HUES6 (cell line): ENCODE results near the gene ANAPC13.
A peak's percentile ranks its signal among the peaks of the same experiment; 100 is the strongest.

Experiments used
- H3K27ac ChIP-seq: 2 replicates; pipeline ENCODE4 v1.7.0; 2013; ENCODE audit warnings: low read depth, mild to moderate bottlenecking, low read length, inconsistent platforms
- H3K27me3 ChIP-seq: 2 replicates; pipeline ENCODE4 v1.6.1; 2013; ENCODE audit warnings: low read length; ENCODE audit not compliant: control insufficient read depth, insufficient read depth
- H3K36me3 ChIP-seq: 2 replicates; pipeline ENCODE4 v1.6.1; 2013; ENCODE audit warnings: low read length; ENCODE audit not compliant: control insufficient read depth, insufficient read depth
- H3K4me1 ChIP-seq: 2 replicates; pipeline ENCODE4 v1.6.1; 2013; ENCODE audit warnings: low read length; ENCODE audit not compliant: control insufficient read depth, insufficient read depth
- H3K4me3 ChIP-seq: 2 replicates; pipeline ENCODE4 v1.5.1; 2013; ENCODE audit warnings: low read depth, low read length
- H3K9ac ChIP-seq: one replicate; pipeline ENCODE4 v1.6.1; 2013; ENCODE audit warnings: mild to moderate bottlenecking, low read length
- H3K9me3 ChIP-seq: 2 replicates; pipeline ENCODE4 v1.6.1; 2013; ENCODE audit warnings: low read depth, low read length; ENCODE audit not compliant: control insufficient read depth, insufficient read depth

The ANAPC13 gene

GRCh38 chr3:134466331-134466730 lies 19.5 kb downstream of the ANAPC13 start:
- Histone ChIP-seq H3K4me1 (peaks cover 31% of the 10 kb centered on the region), H3K27ac (no peak overlapping the region), H3K4me3 (no peak overlapping the region), H3K9ac (no peak overlapping the region), H3K36me3 (no peaks in the 10 kb centered on the region), H3K9me3 (no peaks in the 10 kb centered on the region), H3K27me3 (no peaks in the 10 kb centered on the region)

DNA sequence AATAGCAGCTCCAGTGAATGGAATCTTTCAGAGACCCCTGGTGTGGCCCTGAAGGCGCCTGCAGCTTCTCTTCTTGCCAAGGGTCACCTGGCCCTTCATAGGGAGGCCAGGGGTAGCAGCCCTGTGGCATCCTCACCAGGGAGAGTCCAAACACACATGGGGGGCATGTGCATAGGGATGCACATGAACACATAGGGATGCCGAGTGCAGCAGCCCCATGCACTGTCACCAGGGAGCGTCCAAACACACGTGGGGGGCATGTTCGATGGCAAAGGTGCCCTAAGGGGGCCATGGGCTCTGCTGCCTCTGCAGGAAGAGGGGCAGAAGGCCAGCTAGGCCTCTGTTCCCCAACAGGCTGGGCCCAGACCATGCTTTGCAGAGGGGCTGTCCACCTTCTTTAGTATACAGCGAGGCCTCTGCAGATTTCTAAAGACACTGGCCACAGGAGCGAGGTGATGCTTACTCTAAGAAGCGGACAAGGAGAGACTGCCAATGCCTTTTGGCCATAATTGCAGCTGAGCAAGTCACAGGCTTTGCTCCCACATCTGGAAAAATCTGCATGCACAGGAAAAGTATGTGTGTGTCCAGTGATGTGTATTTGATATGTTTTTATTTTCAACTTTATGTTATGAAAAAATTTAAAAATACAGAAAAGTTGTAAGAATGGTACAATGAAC lies 21.0 kb downstream of the ANAPC13 start:
- Histone ChIP-seq H3K4me1 (peaks cover 31% of the 10 kb centered on the region), H3K9ac (peak overlapping the region; percentile 13), H3K27me3 (no peaks in the 10 kb centered on the region), H3K4me3 (no peak overlapping the region), H3K9me3 (no peaks in the 10 kb centered on the region), H3K36me3 (no peaks in the 10 kb centered on the region), H3K27ac (peak overlapping the region; percentile 80; the same call in 1 of the 2 replicates)

- Histone ChIP-seq H3K9me3 (no peaks in the 10 kb centered on the region), H3K4me3 (peak overlapping the region; percentile 35; the same call in 1 of the 2 replicates), H3K27ac (peak overlapping the region; percentile 80), H3K9ac (peak overlapping the region; percentile 55), H3K4me1 (peaks cover 31% of the 10 kb centered on the region), H3K27me3 (no peaks in the 10 kb centered on the region), H3K36me3 (no peaks in the 10 kb centered on the region)
Measured at GRCh38 chr3:134464064-134464688, 21.6 kb downstream of the ANAPC13 start.

- no peaks in the 10 kb centered on the region for H3K27me3 ChIP-seq
- H3K9ac ChIP-seq: peak overlapping the region; percentile 55
- H3K27ac ChIP-seq: peak overlapping the region; percentile 55
- no peaks in the 10 kb centered on the region for H3K36me3 ChIP-seq
- peaks cover 31% of the 10 kb centered on the region for H3K4me1 ChIP-seq
- no peaks in the 10 kb centered on the region for H3K9me3 ChIP-seq
- H3K4me3 ChIP-seq: peak overlapping the region; percentile 22; the same call in 1 of the 2 replicates
Measured at GRCh38 chr3:134463676-134464063, 22.1 kb downstream of the ANAPC13 start.

GRCh38 chr3:134462331-134462941 lies 23.3 kb downstream of the ANAPC13 start:
- no peaks in the 10 kb centered on the region for H3K9me3 ChIP-seq
- H3K36me3 ChIP-seq: no peaks in the 10 kb centered on the region
- no peak overlapping the region for H3K9ac ChIP-seq
- peaks cover 36% of the 10 kb centered on the region for H3K4me1 ChIP-seq
- no peak overlapping the region for H3K27ac ChIP-seq
- no peak overlapping the region for H3K4me3 ChIP-seq
- no peaks in the 10 kb centered on the region for H3K27me3 ChIP-seq

DNA sequence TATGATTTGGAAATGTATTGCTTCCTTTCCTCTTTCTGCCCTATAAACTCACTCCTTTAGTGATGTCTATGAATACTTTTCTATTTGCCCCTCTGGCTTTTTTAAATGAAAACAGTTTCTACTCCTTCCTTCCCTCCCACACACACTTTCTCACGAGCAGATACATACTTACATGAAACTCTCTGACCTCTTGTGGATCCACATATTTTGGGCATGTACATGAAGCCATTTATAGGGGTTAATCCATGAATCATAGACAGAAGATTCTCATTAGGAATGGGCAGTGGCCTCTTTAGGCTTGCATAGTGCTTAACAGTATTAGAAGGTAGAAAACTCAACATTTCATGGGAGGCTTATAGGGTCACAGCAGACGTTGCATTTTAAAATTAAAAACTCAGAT lies 24.8 kb downstream of the ANAPC13 start:
- Histone ChIP-seq H3K9ac (no peak overlapping the region), H3K27me3 (no peaks in the 10 kb centered on the region), H3K4me3 (no peak overlapping the region), H3K27ac (no peak overlapping the region), H3K9me3 (no peaks in the 10 kb centered on the region), H3K36me3 (no peaks in the 10 kb centered on the region), H3K4me1 (peaks cover 37% of the 10 kb centered on the region)

DNA sequence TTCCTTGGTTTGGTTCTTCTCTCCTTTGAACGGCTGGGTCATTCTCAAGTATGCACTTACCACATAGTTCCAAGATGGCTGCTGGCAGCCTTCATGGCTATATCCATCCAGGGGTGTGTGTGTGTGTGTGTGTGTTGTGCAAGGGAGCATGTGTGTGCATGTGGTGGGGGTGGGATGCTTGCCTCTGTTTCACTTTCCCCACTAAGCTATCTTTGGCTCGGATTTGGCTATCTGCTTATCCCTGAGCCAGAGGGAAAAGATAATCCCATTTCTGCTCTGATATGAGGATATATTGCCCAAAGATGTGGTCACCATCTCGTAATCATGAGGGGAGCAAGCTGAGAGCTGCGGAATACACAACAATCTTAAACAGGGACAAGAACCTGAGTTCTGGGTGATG lies 26.2 kb downstream of the ANAPC13 start:
- H3K27ac ChIP-seq: no peak overlapping the region
- H3K9me3 ChIP-seq: no peaks in the 10 kb centered on the region
- H3K4me1 ChIP-seq: peaks cover 30% of the 10 kb centered on the region
- H3K4me3 ChIP-seq: no peak overlapping the region
- no peak overlapping the region for H3K9ac ChIP-seq
- no peaks in the 10 kb centered on the region for H3K36me3 ChIP-seq
- H3K27me3 ChIP-seq: no peaks in the 10 kb centered on the region

DNA sequence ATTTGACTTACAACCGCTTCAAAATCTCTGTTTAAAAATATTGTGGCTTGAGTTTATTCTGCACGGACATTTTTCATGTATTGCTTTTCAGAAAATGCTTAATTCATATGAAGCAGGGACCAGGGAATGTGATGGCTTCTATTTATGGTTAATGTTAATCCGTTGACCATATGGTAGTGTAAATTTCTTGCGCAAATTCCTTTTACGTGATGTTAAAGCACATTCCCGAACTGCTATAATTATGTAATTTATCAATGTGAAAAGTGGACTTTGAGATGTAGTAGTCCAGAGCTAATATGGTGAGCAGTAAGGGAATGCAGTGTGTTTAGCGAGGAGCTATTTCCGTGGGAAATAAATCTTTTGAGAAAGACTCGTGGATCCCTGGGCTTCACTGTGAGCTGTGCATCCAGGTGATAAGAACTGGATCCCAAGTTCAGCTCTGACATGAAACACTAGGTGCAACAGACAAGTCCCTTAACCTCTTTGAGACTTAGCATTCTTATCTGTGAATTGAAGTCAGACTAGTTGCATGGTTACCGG lies 27.3 kb downstream of the ANAPC13 start:
- no peak overlapping the region for H3K9ac ChIP-seq
- H3K27me3 ChIP-seq: no peaks in the 10 kb centered on the region
- no peaks in the 10 kb centered on the region for H3K9me3 ChIP-seq
- no peak overlapping the region for H3K27ac ChIP-seq
- H3K4me1 ChIP-seq: peaks cover 22% of the 10 kb centered on the region
- H3K4me3 ChIP-seq: no peak overlapping the region
- H3K36me3 ChIP-seq: no peaks in the 10 kb centered on the region

DNA sequence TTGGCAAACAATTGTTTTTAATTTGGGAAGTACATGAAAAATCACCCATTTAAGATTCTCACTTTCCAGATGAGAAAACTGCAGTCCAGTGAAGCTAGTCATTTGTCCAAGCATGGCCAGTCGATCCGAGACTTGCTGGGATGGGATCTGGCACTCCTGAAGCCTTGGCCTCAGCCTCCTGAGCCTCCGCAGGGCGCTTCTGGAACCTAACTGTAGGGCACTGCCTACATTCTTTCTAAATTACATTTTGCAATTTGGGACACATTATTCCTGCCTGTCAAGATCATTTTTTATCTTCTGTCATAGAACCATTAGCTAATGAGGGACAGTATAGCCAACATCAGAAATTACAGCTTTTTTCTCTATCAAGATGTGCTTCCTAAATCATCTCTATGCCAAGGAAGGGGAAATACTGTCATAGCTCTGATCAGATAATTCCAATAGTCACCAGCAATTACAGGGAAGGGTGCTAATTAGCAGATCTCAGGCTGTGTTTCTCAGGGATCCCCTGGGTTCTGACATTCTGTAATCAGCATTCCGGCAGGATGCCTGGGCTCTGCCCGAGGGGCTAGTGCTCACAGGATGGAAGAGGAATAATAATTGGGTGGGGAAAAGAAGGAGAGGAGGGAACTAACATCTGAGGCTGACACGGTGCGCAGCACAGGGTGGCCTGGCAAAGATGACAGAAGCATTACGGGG lies 28.3 kb downstream of the ANAPC13 start:
- Histone ChIP-seq H3K4me3 (no peak overlapping the region), H3K36me3 (no peaks in the 10 kb centered on the region), H3K27me3 (no peaks in the 10 kb centered on the region), H3K27ac (no peak overlapping the region), H3K9ac (no peak overlapping the region), H3K4me1 (peaks cover 17% of the 10 kb centered on the region), H3K9me3 (no peaks in the 10 kb centered on the region)

- H3K36me3 ChIP-seq: no peaks in the 10 kb centered on the region
- H3K27me3 ChIP-seq: no peaks in the 10 kb centered on the region
- no peak overlapping the region for H3K4me3 ChIP-seq
- no peak overlapping the region for H3K27ac ChIP-seq
- H3K4me1 ChIP-seq: peaks cover 15% of the 10 kb centered on the region
- H3K9me3 ChIP-seq: no peaks in the 10 kb centered on the region
- no peak overlapping the region for H3K9ac ChIP-seq
Measured at GRCh38 chr3:134453631-134454030, 32.2 kb downstream of the ANAPC13 start.
